Esophagus squamous epithelium (tissue), 4 donors: Measurements from ENCODE around the gene GNB1L.

Experiments used
- POLR2A ChIP-seq, 4 donors: fragments of 450-650 bp; IDR thresholded peaks; one replicate each; pipeline ENCODE4 v1.6.1; 2017; ENCODE audit warnings: antibody characterized with exemption in 4 of 4, mild to moderate bottlenecking in 4 of 4, moderate library complexity in 3 of 4
- TF ChIP-seq, protein P1 (sequence below), 6 experiments: fragments of 450-650 bp in 4 of 6; fragments of 200-600 bp in 2 of 6; sonication (generic) in 2 of 6; IDR thresholded peaks; one replicate each; pipeline ENCODE4 v1.5.1; 2016 to 2019; ENCODE audit warnings: antibody characterized with exemption in 6 of 6, mild to moderate bottlenecking in 4 of 6, moderate library complexity in 4 of 6

DNA sequence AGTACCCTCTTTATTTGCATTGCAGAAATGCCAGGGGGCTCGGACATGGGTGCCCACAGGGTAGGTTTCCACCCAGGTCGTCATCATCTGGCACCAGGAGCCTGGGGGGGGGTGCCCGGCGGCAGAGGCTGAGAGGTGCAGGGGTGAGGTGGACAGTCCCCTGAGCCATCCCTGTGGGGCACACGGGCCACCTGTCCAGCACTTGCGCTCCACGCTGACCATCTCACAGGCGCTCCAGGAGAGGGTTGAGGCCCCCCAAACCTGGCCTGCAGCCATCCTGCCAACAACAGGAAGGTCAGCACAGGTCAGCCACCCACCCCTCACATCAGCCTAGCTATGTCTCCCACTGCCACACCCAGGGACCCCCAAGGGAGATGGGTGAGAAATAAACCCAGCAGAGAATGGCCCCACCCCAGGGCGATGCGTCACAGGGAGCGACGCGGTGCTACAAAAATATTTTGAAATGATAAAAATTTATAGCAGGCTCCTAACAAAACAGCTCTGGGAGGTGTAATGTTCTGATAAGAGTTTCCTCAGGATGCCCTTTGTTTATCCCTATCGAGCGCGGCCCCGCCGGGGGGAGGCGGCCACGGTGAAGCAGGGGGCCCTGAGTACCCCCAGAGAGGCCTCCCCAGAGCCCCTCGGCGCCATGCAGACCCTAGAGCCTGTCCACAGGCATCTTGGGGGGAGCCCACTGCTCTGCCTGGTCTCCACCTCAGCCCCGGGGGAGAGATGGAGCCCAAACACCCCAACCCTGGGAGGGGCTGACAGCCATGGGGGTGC is 21.0 kb upstream of the GNB1L start:
- TF ChIP-seq, protein P1, sequence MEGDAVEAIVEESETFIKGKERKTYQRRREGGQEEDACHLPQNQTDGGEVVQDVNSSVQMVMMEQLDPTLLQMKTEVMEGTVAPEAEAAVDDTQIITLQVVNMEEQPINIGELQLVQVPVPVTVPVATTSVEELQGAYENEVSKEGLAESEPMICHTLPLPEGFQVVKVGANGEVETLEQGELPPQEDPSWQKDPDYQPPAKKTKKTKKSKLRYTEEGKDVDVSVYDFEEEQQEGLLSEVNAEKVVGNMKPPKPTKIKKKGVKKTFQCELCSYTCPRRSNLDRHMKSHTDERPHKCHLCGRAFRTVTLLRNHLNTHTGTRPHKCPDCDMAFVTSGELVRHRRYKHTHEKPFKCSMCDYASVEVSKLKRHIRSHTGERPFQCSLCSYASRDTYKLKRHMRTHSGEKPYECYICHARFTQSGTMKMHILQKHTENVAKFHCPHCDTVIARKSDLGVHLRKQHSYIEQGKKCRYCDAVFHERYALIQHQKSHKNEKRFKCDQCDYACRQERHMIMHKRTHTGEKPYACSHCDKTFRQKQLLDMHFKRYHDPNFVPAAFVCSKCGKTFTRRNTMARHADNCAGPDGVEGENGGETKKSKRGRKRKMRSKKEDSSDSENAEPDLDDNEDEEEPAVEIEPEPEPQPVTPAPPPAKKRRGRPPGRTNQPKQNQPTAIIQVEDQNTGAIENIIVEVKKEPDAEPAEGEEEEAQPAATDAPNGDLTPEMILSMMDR (IDR thresholded peaks at IDR 0.05) = no peak
- TF ChIP-seq POLR2A (IDR thresholded peaks at IDR 0.05) = no peak
